Measurements from ENCODE around the gene PABPN1. TPM values are rescaled to one million over a fixed set of nuclear protein-coding genes. Genes with fewer than 3 reads are reported as not detected.

Gene PABPN1
- total and polyA plus RNA-seq, 9 of the 15 experiments (the other 6 are each of a cell fraction or from before 2014, with no cell fraction given): 32.6 to 388 (median 178) TPM

GRCh38 chr14:23286020-23286901 is 35.0 kb upstream of the PABPN1 start, which contains the start of gene HOMEZ (continued):
- TF ChIP-seq ZNF280A (IDR thresholded peaks at IDR 0.05; ENCODE audit: low read depth, partially characterized antibody): no peak
- no peak for TF ChIP-seq HNRNPUL1 (IDR thresholded peaks at IDR 0.05; ENCODE audit: low read length)
- no peak for TF ChIP-seq ZNF274 (IDR thresholded peaks at IDR 0.05; ENCODE audit: borderline replicate concordance, low read depth, low read length)

- no peaks in the 10 kb centered on the region for H3K9me3 ChIP-seq (replicated peaks; ENCODE audit: control insufficient read depth, insufficient read depth, low read depth, low read length)
- 19% methylated on average over 6 of the region's 6 CpGs for WGBS (ENCODE audit: insufficient coverage, low coverage, missing lambda C conversion rate)
- TF ChIP-seq TOE1 (IDR thresholded peaks at IDR 0.05; ENCODE audit: borderline replicate concordance): no peak
- 0 out of 2 replicates have a peak, but pooled peaks have one; percentile 13 for TF ChIP-seq TOE1 (CRISPR knock-in tag; IDR thresholded peaks at IDR 0.05; ENCODE audit: borderline replicate concordance, low read depth)
- peak; percentile 2 for TF ChIP-seq RBM25 (IDR thresholded peaks at IDR 0.05; ENCODE audit: low read depth, low read length, severe bottlenecking)
- no peak for TF ChIP-seq CEBPG (CRISPR knock-in tag; IDR thresholded peaks at IDR 0.05)
- TF ChIP-seq CEBPG (tag; conservative IDR thresholded peaks at IDR 0.05 in 1 of 2, IDR thresholded peaks at IDR 0.05 in 1 of 2): peak in 1 of 2 experiments; percentile 50; a peak in 2 of 4 replicates
- TF ChIP-seq SREBF2 (CRISPR knock-in tag; IDR thresholded peaks at IDR 0.05): no peak
- no peak for TF ChIP-seq TCF15 (CRISPR knock-in tag; IDR thresholded peaks at IDR 0.05)
- TF ChIP-seq RAD51 (IDR thresholded peaks at IDR 0.05; ENCODE audit: borderline replicate concordance, low read depth): no peak
- TF ChIP-seq U2AF2 (optimal IDR thresholded peaks at IDR 0.05; ENCODE audit: low read depth, low read length): no peak
- TF ChIP-seq RB1 (IDR thresholded peaks at IDR 0.05; ENCODE audit: low read depth): no peak
- 0 out of 2 replicates have a peak, but pooled peaks have one; percentile 6 for TF ChIP-seq STAT6 (CRISPR knock-in tag; IDR thresholded peaks at IDR 0.05)
These were observed 34.3 kb upstream of the PABPN1 start for GRCh38 chr14:23286902-23287479.

More at GRCh38 chr14:23286902-23287479, 34.3 kb upstream of the PABPN1 start:
- peak overlapping the region; percentile 97 for H3K4me2 ChIP-seq (ENCODE audit: insufficient read depth, low read length)
- intact Hi-C loops (cut with micrococcal nuclease): loop anchor here (2.0 kb wide), 1 partner anchor 14 kb away; no protein-coding TSS in a partner anchor
- H3K27me3 ChIP-seq (ENCODE audit: control insufficient read depth in 2 of 2, insufficient read depth in 2 of 2, low read length in 2 of 2): no peaks in the 10 kb centered on the region
- no peaks in the 10 kb centered on the region for H4K20me1 ChIP-seq (replicated peaks; ENCODE audit: control insufficient read depth, insufficient read depth, low read length)
- peak overlapping the region; percentile 99 for H2AFZ ChIP-seq (ENCODE audit: low read depth, low read length)
- BruUV-seq (replicated peaks): no TSS peak
- H3K36me3 ChIP-seq (ENCODE audit: control insufficient read depth, insufficient read depth, low read length): peaks cover 21% of the 10 kb centered on the region
- FAIRE-seq (no peak), ATAC-seq (no peak), DNase-seq (ENCODE audit: extremely low read depth in 1 of 4, low spot score in 3 of 4) (no peak)
- ChIA-PET POLR2A (interaction anchor here (0.7 to 2.8 kb wide), 14 partner anchors 8 to 994 kb away, joined by 3 to 14 read pairs (median 4); partner anchors contain the start of genes ACIN1, C14orf119 and PPP1R3E), CTCF (ENCODE audit: low intra/inter-chr PET ratio) (no interaction called here)
- peak overlapping the region; percentile 90 to 98; a peak in 3 of 4 replicates for H3K9ac ChIP-seq (ENCODE audit: insufficient read depth in 1 of 2, low read depth in 2 of 2, low read length in 2 of 2)
- H3K9me1 ChIP-seq (ENCODE audit: control insufficient read depth, insufficient read depth, low read length): no peaks in the 10 kb centered on the region
- peaks cover 7 to 16% of the 10 kb centered on the region in 2 experiments; a peak in 4 of 5 replicates for H3K4me1 ChIP-seq (replicated peaks in 1 of 2; ENCODE audit: control insufficient read depth in 2 of 2, insufficient read depth in 2 of 2, low read length in 2 of 2)
- peak overlapping the region; percentile 94 for H3K27ac ChIP-seq (ENCODE audit: extremely low read depth, low read depth, low read length)
- in situ Hi-C loops (cut with MboI): no loop called here
- peak overlapping the region; percentile 92 for H3K4me3 ChIP-seq
- peaks cover 54% of the 10 kb centered on the region for H3K79me2 ChIP-seq (ENCODE audit: control insufficient read depth, insufficient read depth, low read length)

Data from K562 (cell line).